Testis (tissue), 2 donors: ENCODE results near the gene CEACAM3.
"Not testable (repeated sequence)": the region's sequence is repeated elsewhere in the genome, so short reads cannot be mapped to it uniquely, and the experiment has no call there.

ENCODE experiments used
- POLR2A ChIP-seq: fragments of 450-650 bp; IDR thresholded peaks from one replicate; pipeline ENCODE4 v1.6.1; 2017; ENCODE audit warnings: antibody characterized with exemption, mild to moderate bottlenecking, moderate library complexity
- TF ChIP-seq, protein P1 (sequence below), 3 experiments: fragments of 450-650 bp in 2 of 3; fragments of 200-600 bp in 1 of 3; sonication (generic) in 1 of 3; IDR thresholded peaks; one replicate each; pipeline ENCODE4 v1.5.1; 2016 to 2019; ENCODE audit warnings: antibody characterized with exemption in 3 of 3, mild to moderate bottlenecking in 2 of 3, moderate library complexity in 1 of 3

DNA sequence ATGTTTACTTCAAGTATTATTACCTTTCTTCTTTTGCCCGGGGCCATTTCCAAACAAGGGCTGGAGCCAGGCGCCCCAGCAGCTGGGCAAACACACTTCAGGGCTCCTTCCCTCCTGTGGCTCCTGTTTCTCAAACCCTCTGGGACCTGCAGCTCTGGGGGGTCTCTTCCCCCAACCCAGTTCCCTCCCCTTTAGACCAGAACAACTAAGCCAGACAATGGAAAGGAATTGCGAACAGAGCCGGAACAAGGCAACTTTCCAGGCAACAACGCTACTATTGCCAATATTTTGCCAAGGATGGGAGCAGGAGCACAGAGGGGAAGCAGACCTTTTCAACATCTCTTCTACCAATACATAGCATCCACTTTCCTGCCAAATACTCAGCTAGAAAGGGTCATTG lies 7.3 kb upstream of the CEACAM3 start:
- TF ChIP-seq, protein P1, sequence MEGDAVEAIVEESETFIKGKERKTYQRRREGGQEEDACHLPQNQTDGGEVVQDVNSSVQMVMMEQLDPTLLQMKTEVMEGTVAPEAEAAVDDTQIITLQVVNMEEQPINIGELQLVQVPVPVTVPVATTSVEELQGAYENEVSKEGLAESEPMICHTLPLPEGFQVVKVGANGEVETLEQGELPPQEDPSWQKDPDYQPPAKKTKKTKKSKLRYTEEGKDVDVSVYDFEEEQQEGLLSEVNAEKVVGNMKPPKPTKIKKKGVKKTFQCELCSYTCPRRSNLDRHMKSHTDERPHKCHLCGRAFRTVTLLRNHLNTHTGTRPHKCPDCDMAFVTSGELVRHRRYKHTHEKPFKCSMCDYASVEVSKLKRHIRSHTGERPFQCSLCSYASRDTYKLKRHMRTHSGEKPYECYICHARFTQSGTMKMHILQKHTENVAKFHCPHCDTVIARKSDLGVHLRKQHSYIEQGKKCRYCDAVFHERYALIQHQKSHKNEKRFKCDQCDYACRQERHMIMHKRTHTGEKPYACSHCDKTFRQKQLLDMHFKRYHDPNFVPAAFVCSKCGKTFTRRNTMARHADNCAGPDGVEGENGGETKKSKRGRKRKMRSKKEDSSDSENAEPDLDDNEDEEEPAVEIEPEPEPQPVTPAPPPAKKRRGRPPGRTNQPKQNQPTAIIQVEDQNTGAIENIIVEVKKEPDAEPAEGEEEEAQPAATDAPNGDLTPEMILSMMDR (IDR thresholded peaks at IDR 0.05): not testable (repeated sequence)
- not testable (repeated sequence) for TF ChIP-seq POLR2A
